Measurements from ENCODE around the gene WDR64.

Gene WDR64

GRCh38 chr1:241846862-241847539 lies 194.9 kb downstream of the WDR64 start:
- DNase-seq, result no peak

GRCh38 chr1:241847540-241847795 lies 195.4 kb downstream of the WDR64 start:
- no peak for DNase-seq

- no peak for DNase-seq
Observed at GRCh38 chr1:241847796-241848685, 196.0 kb downstream of the WDR64 start, which contains the start of gene EXO1. Gene EXO1 (plus strand): TSS chr1:241848204. CDS start chr1:241850426, 2,222 bp downstream.

- DNase-seq, result no peak
Observed at GRCh38 chr1:241848686-241849344, 196.7 kb downstream of the WDR64 start.

GRCh38 chr1:241849345-241849695 lies 197.2 kb downstream of the WDR64 start:
- DNase-seq, result no peak
